ENCODE results near the gene REC8. TPM values are rescaled to one million over a fixed set of nuclear protein-coding genes. Genes with fewer than 3 reads are reported as not detected.

Gene REC8
- total and polyA plus RNA-seq, 2 of the 13 experiments (the other 11 are each of a cell fraction or from before 2014, with no cell fraction given), result 3.4 to 14.7 TPM

- no peak for TF ChIP-seq ZNF850 (CRISPR knock-in tag; conservative IDR thresholded peaks at IDR 0.05)
- no peak for TF ChIP-seq ZNF138 (CRISPR knock-in tag; IDR thresholded peaks at IDR 0.05; ENCODE audit: low read depth)
- TF ChIP-seq ZNF704 (CRISPR knock-in tag; IDR thresholded peaks at IDR 0.05; ENCODE audit: borderline replicate concordance), result no peak
- TF ChIP-seq MTA1 (CRISPR knock-in tag; IDR thresholded peaks at IDR 0.05; ENCODE audit: borderline replicate concordance), result peak; percentile 60; the same call in 1 of the 2 replicates
- TF ChIP-seq ZNF780A (CRISPR knock-in tag; IDR thresholded peaks at IDR 0.05), result no peak
- no peak for TF ChIP-seq ZNF260 (CRISPR knock-in tag; IDR thresholded peaks at IDR 0.05; ENCODE audit: borderline replicate concordance, low read depth)
- TF ChIP-seq HNRNPL (IDR thresholded peaks at IDR 0.05; ENCODE audit: low read depth, low read length), result peak; percentile 93
- TF ChIP-seq ZNF768 (CRISPR knock-in tag; IDR thresholded peaks at IDR 0.05), result peak; percentile 16; the same call in 1 of the 2 replicates
- TF ChIP-seq KDM1A (CRISPR knock-in tag; IDR thresholded peaks at IDR 0.05), result no peak
- TF ChIP-seq TFDP1 (CRISPR knock-in tag; IDR thresholded peaks at IDR 0.05; ENCODE audit: borderline replicate concordance), result no peak
- no peak for TF ChIP-seq KLF16 (CRISPR knock-in tag; IDR thresholded peaks at IDR 0.05)
- peak; percentile 74 for TF ChIP-seq HNRNPH1 (optimal IDR thresholded peaks at IDR 0.05; ENCODE audit: low read depth, low read length)
- no peak for TF ChIP-seq RFX5 (IDR thresholded peaks at IDR 0.05; ENCODE audit: low read depth, low read length)
- no peak for TF ChIP-seq ZNF564 (CRISPR knock-in tag; IDR thresholded peaks at IDR 0.05)
- TF ChIP-seq CENPT (CRISPR knock-in tag; IDR thresholded peaks at IDR 0.05; ENCODE audit: low read depth), result no peak
- no peak for TF ChIP-seq ZNF407 (CRISPR knock-in tag; IDR thresholded peaks at IDR 0.05; ENCODE audit: not compliant biosample characterization)
- peak; percentile 3 for TF ChIP-seq ZEB1 (IDR thresholded peaks at IDR 0.05; ENCODE audit: insufficient replicate concordance, low read depth)
- no peak for TF ChIP-seq TOE1 (CRISPR knock-in tag; IDR thresholded peaks at IDR 0.05)
- TF ChIP-seq ZNF225 (CRISPR knock-in tag; IDR thresholded peaks at IDR 0.05), result peak; percentile 30; the same call in 1 of the 2 replicates
- TF ChIP-seq AGO2 (optimal IDR thresholded peaks at IDR 0.05; ENCODE audit: low read depth, low read length), result peak; percentile 81
Measured at GRCh38 chr14:24159777-24160498, 11.9 kb upstream of the REC8 start (continued).

Data from HepG2 (cell line).